Measurements from ENCODE around the gene AMELX. TPM values are rescaled to one million over a fixed set of nuclear protein-coding genes. Genes with fewer than 3 reads are reported as not detected.

AMELX gene
- total and polyA plus RNA-seq, 2 of the 8 experiments (the other 6 are each of a cell fraction or from before 2014, with no cell fraction given) = not detected

DNA sequence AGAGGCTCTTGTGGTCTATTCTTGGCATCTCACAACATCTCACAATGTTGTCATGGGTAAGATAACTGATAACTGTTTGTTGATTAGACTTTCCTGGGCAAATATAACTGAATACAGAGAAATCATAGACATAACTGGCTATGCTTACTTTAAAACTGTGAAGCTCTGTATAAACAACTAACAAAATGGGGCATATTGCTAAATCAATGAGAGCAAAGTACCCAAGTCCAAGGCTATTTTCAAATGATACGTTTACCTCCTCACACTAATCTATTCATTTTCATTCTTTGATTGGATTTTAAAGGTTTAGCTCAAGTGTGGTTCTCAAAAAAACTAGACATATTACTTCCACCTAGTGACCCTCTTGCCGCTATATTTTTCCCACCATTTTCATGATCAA lies 38.6 kb downstream of the AMELX start:
- H4K8ac ChIP-seq (ENCODE audit: extremely low read depth, insufficient read depth, low read length) = no peak overlapping the region
- no peak overlapping the region for H3K14ac ChIP-seq (ENCODE audit: insufficient read length)
- no peaks in the 10 kb centered on the region for H3K27me3 ChIP-seq (replicated peaks in 1 of 4; ENCODE audit: control insufficient read depth in 3 of 4, extremely low read depth in 1 of 4, insufficient read depth in 3 of 4, low read length in 3 of 4)
- no peak overlapping the region for H2BK20ac ChIP-seq (ENCODE audit: low read length)
- H2AFZ ChIP-seq (ENCODE audit: low read length) = no peak overlapping the region
- no peak overlapping the region for H3K23ac ChIP-seq (ENCODE audit: insufficient read length)
- no peak overlapping the region for H3K56ac ChIP-seq (replicated peaks; ENCODE audit: insufficient read length, low read depth, low read length)
- no peak overlapping the region for H2BK15ac ChIP-seq (ENCODE audit: low read length)
- TF ChIP-seq ZNF274 (IDR thresholded peaks at IDR 0.05; ENCODE audit: borderline replicate concordance, extremely low read depth, low read length) (no peak), SAP30 (IDR thresholded peaks at IDR 0.05; ENCODE audit: insufficient read depth, insufficient replicate concordance, low read length) (no peak), RBBP5 (IDR thresholded peaks at IDR 0.05; ENCODE audit: borderline replicate concordance, low read depth, low read length) (no peak), EZH2 (IDR thresholded peaks at IDR 0.05; ENCODE audit: low read depth, low read length, severe bottlenecking) (no peak), MAFK (IDR thresholded peaks at IDR 0.05; ENCODE audit: low read depth, low read length) (no peak), TAF7 (optimal IDR thresholded peaks at IDR 0.05; ENCODE audit: borderline replicate concordance, low read depth, low read length) (no peak)
- 87% methylated on average over 2 of the region's 2 CpGs; no CpG with 5 or more reads in 1 of the 2 experiments for WGBS, 2 experiments (ENCODE audit: extremely low coverage in 1 of 2, insufficient coverage in 1 of 2, insufficient read length in 1 of 2, insufficient replicate concordance in 2 of 2, low coverage in 1 of 2, low lambda C conversion rate in 2 of 2, missing lambda C conversion rate in 1 of 2)
- no peak overlapping the region for H2BK5ac ChIP-seq (ENCODE audit: low read depth, low read length)
- no peak overlapping the region for H2BK120ac ChIP-seq (replicated peaks; ENCODE audit: low read depth, low read length)
- no peak overlapping the region for H3K4me3 ChIP-seq (ENCODE audit: extremely low read depth in 1 of 4, insufficient read depth in 2 of 4, low read depth in 3 of 4, low read length in 4 of 4)
- FAIRE-seq (no peak), DNase-seq (ENCODE audit: low read depth in 1 of 2, low spot score in 2 of 2) (no peak)
- no peak overlapping the region for H2AK5ac ChIP-seq (ENCODE audit: low read depth, low read length)
- no peaks in the 10 kb centered on the region for H3K9me3 ChIP-seq (ENCODE audit: insufficient read depth in 2 of 2, low read depth in 1 of 2, low read length in 1 of 2)
- H3K4me2 ChIP-seq (ENCODE audit: insufficient read depth in 1 of 2, low read depth in 2 of 2, low read length in 2 of 2) = no peak overlapping the region
- no peak overlapping the region for H4K91ac ChIP-seq (replicated peaks; ENCODE audit: insufficient read length, low read length)
- no peaks in the 10 kb centered on the region for H3K4me1 ChIP-seq (replicated peaks in 1 of 4; ENCODE audit: control insufficient read depth in 3 of 4, insufficient read depth in 4 of 4, low read length in 3 of 4)
- POLR2A ChIA-PET (ENCODE audit: partially characterized antibody) = no interaction called here
- no peaks in the 10 kb centered on the region for H3K23me2 ChIP-seq (ENCODE audit: low read depth, low read length)
- no peak overlapping the region for H3K9ac ChIP-seq (replicated peaks in 1 of 4; ENCODE audit: extremely low read depth in 1 of 4, low read depth in 3 of 4, low read length in 3 of 4)
- no peak overlapping the region for H2BK12ac ChIP-seq (ENCODE audit: low read depth, low read length)
- H4K20me1 ChIP-seq (replicated peaks in 1 of 2; ENCODE audit: control insufficient read depth in 1 of 2, insufficient read depth in 2 of 2, low read length in 2 of 2) = no peaks in the 10 kb centered on the region
- no peak overlapping the region for H3K18ac ChIP-seq (ENCODE audit: extremely low read depth, low read length)
- CTCF ChIA-PET (ENCODE audit: partially characterized antibody) = no interaction called here
- H3K79me1 ChIP-seq (ENCODE audit: low read depth, low read length) = no peaks in the 10 kb centered on the region
- H3K79me2 ChIP-seq (ENCODE audit: control insufficient read depth in 1 of 2, insufficient read depth in 2 of 2, low read length in 2 of 2) = no peaks in the 10 kb centered on the region
- no peak overlapping the region for H4K5ac ChIP-seq (ENCODE audit: insufficient read length, low read depth, low read length)
- H3K27ac ChIP-seq (ENCODE audit: low read depth, low read length) = no peak overlapping the region
- no peaks in the 10 kb centered on the region for H3K36me3 ChIP-seq (ENCODE audit: control insufficient read depth in 2 of 4, insufficient read depth in 4 of 4, low read length in 3 of 4)
- H3K4ac ChIP-seq (replicated peaks; ENCODE audit: insufficient read length, low read depth, low read length) = no peak overlapping the region
